ENCODE measurements around the gene RNF17. TPM values are rescaled to one million over a fixed set of nuclear protein-coding genes. Genes with fewer than 3 reads are reported as not detected.

The RNF17 gene
- total RNA-seq, 1 experiment from 2014 or later, result not detected

DNA sequence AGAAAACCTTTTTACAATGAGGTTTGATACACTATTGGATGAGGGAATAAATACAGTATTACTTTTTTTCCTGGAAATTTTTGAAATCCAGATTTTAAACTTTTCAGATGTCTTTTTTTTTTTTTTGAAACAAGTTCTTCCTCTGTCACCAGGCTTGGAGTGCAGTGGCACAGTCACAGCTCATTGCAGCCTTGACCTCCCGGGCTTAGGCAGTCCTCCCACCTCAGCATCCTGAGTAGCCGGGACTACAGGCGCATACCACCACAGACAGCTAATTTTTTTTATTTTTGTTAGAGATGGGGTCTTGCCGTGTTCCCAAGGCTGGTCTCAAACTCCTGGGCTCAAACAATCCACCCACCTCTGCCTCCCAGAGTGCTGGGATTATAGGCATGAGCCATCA, 96.8 kb downstream of the RNF17 start:
- peaks cover 8% of the 10 kb centered on the region for H3K4me1 Mint-ChIP-seq (ENCODE audit: insufficient read depth, unreplicated experiment)
- H3K27ac Mint-ChIP-seq (ENCODE audit: low read depth, unreplicated experiment), result no peak overlapping the region
- no peak for DNase-seq (ENCODE audit: unreplicated experiment)
- intact Hi-C loops (cut with micrococcal nuclease), result loop anchor here (10.0 kb wide), 1 partner anchor 134 kb away; no protein-coding TSS in a partner anchor
- ChIA-PET POLR2A (no interaction called here), CTCF (no interaction called here)
- no peaks in the 10 kb centered on the region for H3K9me3 Mint-ChIP-seq (ENCODE audit: unreplicated experiment)
- TF ChIP-seq, protein P1, sequence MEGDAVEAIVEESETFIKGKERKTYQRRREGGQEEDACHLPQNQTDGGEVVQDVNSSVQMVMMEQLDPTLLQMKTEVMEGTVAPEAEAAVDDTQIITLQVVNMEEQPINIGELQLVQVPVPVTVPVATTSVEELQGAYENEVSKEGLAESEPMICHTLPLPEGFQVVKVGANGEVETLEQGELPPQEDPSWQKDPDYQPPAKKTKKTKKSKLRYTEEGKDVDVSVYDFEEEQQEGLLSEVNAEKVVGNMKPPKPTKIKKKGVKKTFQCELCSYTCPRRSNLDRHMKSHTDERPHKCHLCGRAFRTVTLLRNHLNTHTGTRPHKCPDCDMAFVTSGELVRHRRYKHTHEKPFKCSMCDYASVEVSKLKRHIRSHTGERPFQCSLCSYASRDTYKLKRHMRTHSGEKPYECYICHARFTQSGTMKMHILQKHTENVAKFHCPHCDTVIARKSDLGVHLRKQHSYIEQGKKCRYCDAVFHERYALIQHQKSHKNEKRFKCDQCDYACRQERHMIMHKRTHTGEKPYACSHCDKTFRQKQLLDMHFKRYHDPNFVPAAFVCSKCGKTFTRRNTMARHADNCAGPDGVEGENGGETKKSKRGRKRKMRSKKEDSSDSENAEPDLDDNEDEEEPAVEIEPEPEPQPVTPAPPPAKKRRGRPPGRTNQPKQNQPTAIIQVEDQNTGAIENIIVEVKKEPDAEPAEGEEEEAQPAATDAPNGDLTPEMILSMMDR (IDR thresholded peaks at IDR 0.05; ENCODE audit: unreplicated experiment), result no peak
- H3K27me3 Mint-ChIP-seq (ENCODE audit: insufficient read depth, unreplicated experiment), result no peaks in the 10 kb centered on the region
- H3K4me3 Mint-ChIP-seq (ENCODE audit: unreplicated experiment), result no peak overlapping the region
- BruUV-seq (replicated peaks), result no TSS peak
- no peaks in the 10 kb centered on the region for H3K36me3 Mint-ChIP-seq (ENCODE audit: insufficient read depth, unreplicated experiment)

DNA sequence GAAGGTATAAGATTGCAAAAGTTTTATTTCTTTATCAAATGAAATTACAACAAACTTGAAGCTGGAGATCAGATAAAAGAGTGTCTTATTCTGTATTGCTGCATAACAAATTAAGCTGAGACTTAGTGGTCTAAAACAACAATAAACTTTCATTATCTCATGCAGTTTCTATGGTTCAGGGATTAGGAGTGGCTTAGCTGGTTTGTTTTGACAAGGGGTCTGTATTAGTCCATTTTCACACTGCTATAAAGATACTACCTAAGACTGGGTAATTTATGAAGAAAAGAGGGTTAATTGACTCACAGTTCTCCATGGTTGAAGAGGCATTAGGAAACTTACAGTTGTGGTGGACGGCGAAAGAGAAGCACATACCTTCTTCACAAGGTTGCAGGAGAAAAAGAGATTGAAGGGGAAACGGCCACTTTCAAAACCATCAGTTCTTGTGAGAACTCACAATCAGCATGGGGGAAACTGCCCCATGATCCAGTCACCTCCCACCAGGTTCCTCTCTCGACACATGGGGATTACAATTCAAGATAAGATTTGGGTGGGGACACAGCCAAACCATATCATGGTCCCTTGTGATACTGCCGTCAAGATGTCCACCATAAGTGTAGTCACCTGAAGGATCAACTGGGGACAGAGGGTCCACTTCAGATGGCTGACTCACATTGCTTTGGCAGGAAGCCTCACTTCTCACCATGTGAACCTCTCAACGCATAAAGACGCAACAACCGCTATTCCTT, 97.8 kb downstream of the RNF17 start:
- Mint-ChIP-seq H3K4me1 (ENCODE audit: insufficient read depth, unreplicated experiment) (peaks cover 16% of the 10 kb centered on the region), H3K27me3 (ENCODE audit: insufficient read depth, unreplicated experiment) (no peaks in the 10 kb centered on the region), H3K27ac (ENCODE audit: low read depth, unreplicated experiment) (no peak overlapping the region), H3K9me3 (ENCODE audit: unreplicated experiment) (no peaks in the 10 kb centered on the region), H3K36me3 (ENCODE audit: insufficient read depth, unreplicated experiment) (no peaks in the 10 kb centered on the region), H3K4me3 (ENCODE audit: unreplicated experiment) (no peak overlapping the region)
- BruUV-seq (replicated peaks), result no TSS peak
- ChIA-PET POLR2A (interaction anchor here (0.8 kb wide), 1 partner anchor 16 kb away, joined by 3 read pairs; no protein-coding TSS in a partner anchor), CTCF (interaction anchor here (0.5 kb wide), 1 partner anchor 60 kb away, joined by 3 read pairs; no protein-coding TSS in a partner anchor)
- intact Hi-C loops (cut with micrococcal nuclease), result loop anchor here (10.0 kb wide), 1 partner anchor 133 kb away; no protein-coding TSS in a partner anchor
- DNase-seq (ENCODE audit: unreplicated experiment), result no peak
- TF ChIP-seq, protein P1 (IDR thresholded peaks at IDR 0.05; ENCODE audit: unreplicated experiment), result no peak

- Mint-ChIP-seq H3K27me3 (ENCODE audit: insufficient read depth, unreplicated experiment) (no peaks in the 10 kb centered on the region), H3K4me3 (ENCODE audit: unreplicated experiment) (no peak overlapping the region), H3K9me3 (ENCODE audit: unreplicated experiment) (no peaks in the 10 kb centered on the region), H3K27ac (ENCODE audit: low read depth, unreplicated experiment) (no peak overlapping the region), H3K4me1 (ENCODE audit: insufficient read depth, unreplicated experiment) (peaks cover 16% of the 10 kb centered on the region), H3K36me3 (ENCODE audit: insufficient read depth, unreplicated experiment) (no peaks in the 10 kb centered on the region)
- BruUV-seq (replicated peaks), result no TSS peak
- ChIA-PET CTCF (interaction anchor here (1.1 to 1.6 kb wide), 3 partner anchors 13 to 105 kb away, joined by 4 to 7 read pairs (median 4); no protein-coding TSS in a partner anchor), POLR2A (interaction anchor here (2.5 kb wide), 1 partner anchor 10 kb away, joined by 34 read pairs; no protein-coding TSS in a partner anchor)
- TF ChIP-seq, protein P1 (IDR thresholded peaks at IDR 0.05; ENCODE audit: unreplicated experiment), result no peak
- intact Hi-C loops (cut with micrococcal nuclease), result loop anchor here (2.0 to 10.0 kb wide), 2 partner anchors 105 to 131 kb away; no protein-coding TSS in a partner anchor
- no peak for DNase-seq (ENCODE audit: unreplicated experiment)
Observed at GRCh38 chr13:24863748-24864540, 100.0 kb downstream of the RNF17 start.

DNA sequence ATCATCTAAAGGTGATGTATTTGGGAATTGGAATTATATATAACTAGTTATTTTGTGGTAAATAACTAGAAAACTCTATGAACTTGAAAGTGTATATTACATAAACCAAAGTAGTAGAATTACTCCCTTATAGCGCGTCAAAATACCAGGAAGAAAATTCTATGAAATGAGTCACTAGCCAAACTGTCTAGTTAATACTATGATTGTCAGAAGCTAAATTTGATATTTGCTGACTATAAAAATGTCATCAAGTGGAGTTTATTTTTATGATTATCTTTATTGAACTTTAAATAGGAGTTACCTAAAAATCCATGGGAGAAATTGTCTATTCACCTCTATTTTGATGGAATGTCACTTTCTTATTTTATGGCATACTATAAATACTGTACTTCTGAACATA, 100.6 kb downstream of the RNF17 start:
- TF ChIP-seq, protein P1 (IDR thresholded peaks at IDR 0.05; ENCODE audit: unreplicated experiment), result no peak
- Mint-ChIP-seq H3K27ac (ENCODE audit: low read depth, unreplicated experiment) (no peak overlapping the region), H3K9me3 (ENCODE audit: unreplicated experiment) (no peaks in the 10 kb centered on the region), H3K4me3 (ENCODE audit: unreplicated experiment) (no peak overlapping the region), H3K27me3 (ENCODE audit: insufficient read depth, unreplicated experiment) (no peaks in the 10 kb centered on the region), H3K4me1 (ENCODE audit: insufficient read depth, unreplicated experiment) (peaks cover 16% of the 10 kb centered on the region), H3K36me3 (ENCODE audit: insufficient read depth, unreplicated experiment) (no peaks in the 10 kb centered on the region)
- ChIA-PET POLR2A (interaction anchor here (2.5 kb wide), 1 partner anchor 11 kb away, joined by 34 read pairs; no protein-coding TSS in a partner anchor), CTCF (interaction anchor here (0.5 to 1.8 kb wide), 3 partner anchors 14 to 182 kb away, joined by 3 to 4 read pairs (median 4); no protein-coding TSS in a partner anchor)
- intact Hi-C loops (cut with micrococcal nuclease), result loop anchor here (2.0 to 10.0 kb wide), 2 partner anchors 104 to 130 kb away; no protein-coding TSS in a partner anchor
- no peak for DNase-seq (ENCODE audit: unreplicated experiment)
- no TSS peak for BruUV-seq (replicated peaks)

Data from MCF 10A (cell line).